HG03558 (cell line): ENCODE measurements around the gene XPO6.

Source experiments
- ATAC-seq: cut with Tn5 transposase; IDR thresholded peaks from one replicate; pipeline ENCODE4 v1.9.1; 2021; ENCODE audit warnings: moderate number of reproducible peaks; ENCODE audit not compliant: unreplicated experiment; ENCODE audit errors: extremely low read depth

The XPO6 gene

DNA sequence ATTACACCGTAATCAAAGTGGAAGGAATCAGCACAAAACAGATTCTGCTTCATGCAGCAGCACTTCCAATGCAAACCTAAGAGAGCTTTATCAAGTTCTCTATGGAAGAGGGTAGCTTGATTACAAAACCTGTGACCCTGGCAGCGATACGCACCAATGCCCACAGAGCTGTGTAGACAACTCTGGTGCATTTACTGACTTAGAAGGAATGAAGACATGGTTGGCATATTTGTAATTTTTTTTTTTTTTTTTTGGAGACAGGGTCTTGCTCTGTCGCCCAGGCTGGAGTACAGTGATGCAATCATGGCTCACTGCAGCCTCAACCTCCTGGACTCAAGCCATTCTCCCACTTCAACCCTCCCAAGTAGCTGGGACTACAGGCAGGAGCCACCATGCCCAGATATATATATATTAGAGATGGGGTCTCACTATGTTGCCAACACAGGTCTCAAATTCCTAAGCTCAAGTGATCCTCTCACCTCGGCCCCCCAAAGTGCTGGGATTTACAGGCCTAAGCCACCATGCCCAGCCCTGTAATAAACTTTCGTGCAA, 49.4 kb downstream of the XPO6 start:
- no peak for ATAC-seq

DNA sequence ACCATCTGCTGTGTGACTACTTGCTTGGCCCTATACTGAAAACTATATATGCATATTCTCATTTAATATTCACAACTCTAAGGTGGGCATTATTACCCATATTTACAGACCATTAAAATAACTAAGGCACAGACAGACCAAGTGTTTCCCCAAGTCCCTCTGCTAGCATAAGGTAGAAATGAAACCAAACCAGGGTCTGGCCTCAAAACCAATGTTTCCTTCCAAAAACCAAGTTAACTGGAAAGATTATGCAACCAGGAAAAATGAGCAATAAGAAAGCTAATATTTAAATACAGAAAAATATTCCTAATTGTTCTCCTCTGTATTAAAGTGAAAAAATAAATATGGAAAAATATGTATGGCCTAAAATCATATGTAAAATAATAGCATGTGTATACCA, 50.1 kb downstream of the XPO6 start:
- ATAC-seq: no peak

DNA sequence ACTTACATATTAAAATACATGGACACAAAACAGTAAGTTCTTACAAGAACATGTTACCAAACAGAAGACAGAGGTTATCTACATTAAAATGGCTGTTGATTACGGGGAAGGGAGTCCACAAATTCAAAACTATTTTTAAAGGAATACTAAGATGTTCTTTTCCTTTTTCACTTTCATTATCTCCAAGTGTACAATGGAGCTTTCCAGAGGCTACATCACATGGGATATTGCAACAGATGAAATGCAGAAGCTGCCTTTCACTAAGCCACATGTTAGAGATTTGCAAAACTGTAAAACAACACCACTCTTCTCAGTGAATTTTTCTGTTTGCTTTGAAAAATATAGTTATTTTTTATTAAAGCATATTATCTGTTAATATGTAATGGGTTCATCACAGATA, 53.6 kb downstream of the XPO6 start:
- ATAC-seq: no peak

DNA sequence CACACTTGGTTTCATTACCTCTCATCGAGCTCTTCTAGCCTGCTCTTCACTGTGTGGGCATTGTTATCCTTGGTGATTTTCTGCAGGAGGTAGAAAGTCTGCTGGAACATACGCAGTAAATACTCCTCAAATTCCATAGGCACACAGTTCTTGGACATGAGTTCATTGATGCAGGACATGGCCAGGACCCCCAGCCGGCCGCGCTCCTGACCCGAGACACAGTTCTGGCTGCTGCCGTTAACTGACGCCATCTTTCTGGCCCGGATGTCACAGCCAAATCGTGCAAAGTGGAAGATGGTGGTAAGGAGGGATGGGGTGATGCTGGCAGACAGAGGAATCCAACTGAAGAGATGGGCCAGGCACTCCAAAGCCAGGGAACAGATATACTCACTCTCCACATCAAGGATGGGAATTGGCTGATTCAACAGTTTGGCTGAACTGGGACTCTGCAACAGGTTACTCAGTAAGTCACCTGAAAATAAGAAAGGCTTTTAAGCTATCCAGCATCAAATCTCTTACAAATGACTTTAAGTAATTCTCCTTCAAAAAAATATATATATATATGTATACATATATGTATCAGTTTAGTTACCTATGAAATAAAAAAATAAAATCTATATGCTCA, 55.6 kb downstream of the XPO6 start:
- no peak for ATAC-seq

DNA sequence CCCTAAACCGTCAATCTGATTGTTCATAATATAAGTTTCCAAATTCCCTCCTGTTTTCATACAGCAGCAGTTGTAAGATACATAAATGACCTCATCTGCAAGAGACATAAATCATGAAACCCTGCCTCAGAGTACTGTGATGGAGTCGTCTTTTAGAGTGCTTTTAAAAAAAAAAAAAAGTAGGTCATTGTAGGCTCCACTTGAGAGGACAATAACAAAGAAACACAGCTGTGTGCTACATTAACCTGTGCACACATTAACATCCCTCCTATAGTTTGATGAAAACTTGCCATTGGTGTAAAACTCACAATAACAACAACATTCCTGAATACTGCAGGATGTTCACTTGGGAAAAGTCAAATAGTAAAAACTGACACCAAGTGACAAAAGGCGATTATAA, 56.5 kb downstream of the XPO6 start:
- ATAC-seq: no peak

DNA sequence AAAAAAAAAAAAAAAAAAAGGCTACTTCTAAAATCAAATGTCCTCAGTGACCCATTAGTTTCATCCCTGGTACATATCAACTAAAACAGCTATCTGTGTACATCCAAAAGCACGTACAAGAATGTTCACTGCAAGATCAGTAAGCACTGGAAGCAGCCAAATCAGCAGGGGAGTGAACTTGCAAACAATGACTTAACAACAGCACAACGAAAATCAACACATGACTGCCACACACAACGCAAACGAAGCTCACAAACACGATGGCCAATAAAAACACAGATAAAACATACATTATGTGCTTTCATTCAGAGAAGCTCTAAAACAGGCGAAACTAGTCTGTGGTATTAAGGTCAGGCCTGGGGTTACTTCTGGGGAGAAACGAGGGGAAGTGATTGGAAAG, 60.6 kb downstream of the XPO6 start:
- no peak for ATAC-seq

DNA sequence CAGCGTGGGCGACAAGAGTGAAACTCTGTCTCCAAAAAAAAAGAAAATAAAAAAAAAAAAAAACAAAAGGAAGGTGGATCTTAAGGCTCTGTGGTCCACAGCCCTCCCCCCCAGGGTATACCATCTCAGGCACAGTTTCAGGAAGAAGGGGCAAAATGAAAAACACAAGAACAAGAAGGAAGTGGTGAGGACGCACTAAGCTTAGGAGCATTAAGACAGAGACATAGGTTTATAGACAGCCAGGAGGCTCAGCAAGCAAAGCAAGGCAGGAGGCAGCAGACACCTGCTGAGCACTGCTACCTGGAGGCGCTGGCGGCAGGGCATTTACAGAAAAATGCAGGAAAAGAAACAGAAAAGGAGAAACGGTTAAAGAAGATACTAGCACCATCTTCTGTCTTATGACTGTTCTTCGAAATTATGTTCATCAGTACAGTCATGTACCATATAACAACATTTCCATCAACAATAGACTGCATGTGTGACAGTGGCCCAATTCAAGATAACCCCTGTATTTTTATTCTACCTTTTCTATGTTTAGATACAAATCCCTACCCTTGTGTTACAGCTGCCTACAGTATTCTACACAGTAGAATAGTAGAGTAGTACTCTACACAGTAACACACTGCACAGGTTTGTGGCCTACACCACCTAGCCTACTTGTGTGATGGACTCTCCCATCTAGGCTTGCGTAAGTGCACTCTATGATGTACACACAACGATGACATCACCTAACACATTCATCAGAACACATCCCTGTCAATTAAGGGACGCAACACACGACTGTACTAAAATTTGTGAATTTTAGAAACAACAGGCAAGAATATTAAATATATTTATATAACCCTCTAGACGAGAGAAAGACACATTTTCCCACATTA, 62.5 kb downstream of the XPO6 start:
- no peak for ATAC-seq

DNA sequence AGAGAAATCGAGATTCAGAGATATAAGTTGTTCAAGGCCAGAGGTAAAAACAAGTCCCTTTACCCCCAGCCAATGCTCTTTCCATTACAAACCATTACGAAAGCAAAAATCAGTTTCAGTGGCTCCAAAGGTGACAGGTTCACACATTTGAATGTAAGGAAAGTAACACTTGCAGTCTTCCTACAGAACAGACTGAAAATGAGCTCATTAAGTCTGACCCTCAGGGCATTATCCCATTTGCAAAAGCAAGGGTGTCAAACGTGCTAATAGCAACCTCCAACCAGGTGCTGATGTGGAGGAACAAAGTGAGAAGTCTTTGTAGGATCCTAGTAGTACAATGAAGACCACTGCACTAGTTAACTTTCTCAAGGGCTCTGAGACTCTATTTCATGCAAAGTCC, 65.2 kb downstream of the XPO6 start:
- no peak for ATAC-seq

DNA sequence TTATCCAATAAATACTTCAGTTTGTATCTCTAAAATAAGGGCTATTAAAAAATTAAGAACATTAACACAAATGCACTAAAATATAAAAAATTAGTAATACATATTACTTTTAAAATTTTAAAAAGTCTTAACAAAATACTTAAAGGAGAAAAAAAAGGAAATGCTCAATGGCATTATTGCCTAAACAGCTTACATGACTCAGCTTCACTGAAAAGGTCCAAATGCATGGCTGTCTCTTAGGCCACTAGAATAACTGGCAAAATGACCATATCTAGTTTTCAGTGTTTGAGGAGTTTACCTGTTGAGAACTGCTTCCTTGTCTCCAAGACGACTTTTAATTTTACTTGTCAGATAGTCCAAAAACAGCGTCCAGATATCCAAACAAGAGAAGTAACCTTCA, 66.0 kb downstream of the XPO6 start:
- ATAC-seq: no peak

DNA sequence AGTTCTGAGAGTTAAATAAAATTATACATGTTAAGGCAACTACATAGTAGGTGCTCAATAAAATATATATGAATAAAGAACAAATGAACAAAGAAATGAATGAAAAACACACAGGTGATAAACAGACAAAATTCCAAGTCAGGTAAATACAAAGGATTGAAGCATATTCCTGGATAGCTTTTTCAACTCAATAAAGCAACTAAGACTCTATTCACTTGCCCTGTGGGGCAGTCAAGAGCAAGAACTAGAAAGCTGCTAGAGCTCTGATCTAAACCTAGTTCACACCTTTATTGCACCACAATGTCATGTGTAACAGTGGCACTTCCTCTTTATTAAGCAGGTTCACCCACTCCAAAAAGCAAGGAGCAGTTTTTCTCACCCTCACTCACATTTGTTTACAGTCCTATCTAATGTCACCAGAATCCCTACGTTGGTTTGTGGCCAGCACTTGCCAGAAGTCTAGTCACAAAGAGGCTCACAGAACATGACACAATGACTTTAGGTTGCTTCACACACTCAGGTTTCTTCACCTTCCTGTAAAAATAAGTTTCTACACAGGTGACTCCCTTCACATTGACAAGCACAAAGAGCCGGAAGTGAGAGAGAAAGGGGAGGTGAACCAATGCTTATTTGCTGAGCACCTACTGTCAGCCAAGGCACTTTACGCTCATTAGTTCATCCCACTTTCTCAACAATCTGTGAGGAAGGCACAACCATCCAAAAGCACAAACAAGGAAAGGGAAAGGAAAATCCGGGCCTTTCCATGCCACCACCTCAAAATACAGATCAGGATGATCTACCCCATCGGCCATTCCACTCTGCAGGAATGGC, 70.8 kb downstream of the XPO6 start:
- ATAC-seq: no peak

DNA sequence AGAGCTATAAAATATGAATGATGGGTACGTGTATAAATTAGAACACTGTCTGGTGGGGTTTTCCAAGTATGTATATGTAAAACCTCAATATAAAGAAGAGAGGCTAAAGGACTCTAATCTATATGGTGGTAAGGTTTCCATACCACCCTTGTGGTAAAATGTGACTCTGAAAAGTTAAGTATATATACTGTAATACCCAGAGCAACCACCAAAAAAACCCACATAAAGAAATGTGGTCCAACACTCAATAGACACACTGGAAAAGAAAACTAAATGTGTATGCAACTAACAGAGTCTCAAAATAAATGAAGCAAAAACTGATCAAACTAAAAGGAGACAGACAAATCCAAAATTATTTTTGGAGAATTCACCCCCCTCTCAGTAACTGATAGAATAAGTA, 72.2 kb downstream of the XPO6 start:
- no peak for ATAC-seq

DNA sequence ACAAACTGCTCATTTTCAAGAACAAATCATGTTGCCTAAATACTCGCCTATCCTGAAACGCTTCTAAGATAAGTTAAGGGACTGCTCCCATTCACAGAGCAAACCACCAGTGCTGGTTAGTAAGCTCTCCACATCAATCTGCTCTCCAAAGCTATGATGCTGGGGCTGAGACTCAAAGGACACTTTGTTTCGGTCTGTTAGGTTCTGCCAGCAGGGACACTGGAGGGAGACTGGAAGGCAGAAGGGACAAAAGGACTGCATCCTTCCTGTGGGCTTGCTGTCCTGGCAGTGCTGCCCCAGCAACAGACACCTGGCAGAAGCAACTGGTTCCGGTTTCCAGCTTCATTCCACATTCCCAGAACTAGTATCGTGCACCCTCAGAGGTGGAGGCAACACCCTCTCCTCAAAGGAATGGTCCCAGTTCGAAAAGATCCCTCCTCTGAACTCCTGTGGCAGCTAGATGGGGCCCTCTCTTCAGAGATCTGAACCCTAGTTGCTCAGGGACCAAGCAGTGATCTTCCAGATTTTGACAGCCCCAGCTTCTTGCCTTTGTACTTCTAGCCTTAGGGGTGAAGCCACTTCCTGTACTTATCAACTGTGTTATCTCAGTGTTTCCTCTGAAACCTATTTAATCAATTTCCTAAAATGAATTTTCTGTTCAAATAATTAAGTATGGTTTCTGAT, 74.9 kb downstream of the XPO6 start:
- no peak for ATAC-seq

DNA sequence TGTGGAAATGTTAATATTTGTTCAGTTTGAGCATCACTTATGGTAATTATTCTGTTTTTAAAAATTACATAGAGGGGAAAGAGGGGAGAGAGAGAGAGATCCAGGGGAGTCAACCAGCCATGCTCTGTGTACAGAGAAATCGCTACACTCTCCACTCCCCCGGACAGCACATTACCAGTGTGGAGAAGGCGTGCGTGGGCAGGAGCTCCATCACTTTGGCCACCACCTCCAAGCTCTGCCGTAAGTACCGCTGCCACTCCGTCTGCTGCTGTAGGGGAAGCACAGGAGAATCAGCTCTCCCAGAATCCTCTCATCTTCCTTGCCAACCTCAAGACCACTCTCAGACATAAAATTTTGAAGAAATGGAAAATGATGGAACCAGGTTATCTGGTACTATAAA, 78.1 kb downstream of the XPO6 start:
- ATAC-seq: no peak

DNA sequence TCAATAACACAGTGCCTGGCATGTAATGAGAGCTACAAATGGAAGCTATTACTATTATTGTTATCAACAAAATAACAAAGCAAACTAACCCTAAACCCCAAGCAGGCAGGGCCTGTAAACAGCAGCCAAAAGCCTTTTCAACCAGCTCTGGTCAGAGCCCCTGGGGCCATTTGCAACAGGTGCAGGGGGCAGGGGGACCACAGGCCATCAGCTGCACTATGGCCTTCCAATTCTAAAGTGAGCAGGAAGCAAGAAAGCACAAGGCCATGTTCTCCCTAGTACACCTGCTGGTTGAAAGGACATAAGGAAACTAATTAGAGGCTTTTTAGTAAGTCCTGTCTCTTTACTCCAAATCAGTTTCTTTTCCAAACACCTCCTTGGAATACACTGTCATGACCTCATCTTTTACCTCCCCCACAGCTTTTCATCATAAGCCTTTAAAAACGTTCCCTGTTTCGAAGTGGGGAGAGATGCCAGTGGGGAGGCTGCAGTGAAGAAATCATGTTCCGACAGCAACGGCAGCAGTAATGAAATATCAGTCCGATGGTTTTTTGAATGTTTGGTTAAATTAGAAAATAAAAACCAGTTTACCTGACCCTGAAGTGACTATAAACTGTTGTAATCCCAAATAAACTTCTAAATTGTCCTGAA, 79.9 kb downstream of the XPO6 start:
- no peak for ATAC-seq

DNA sequence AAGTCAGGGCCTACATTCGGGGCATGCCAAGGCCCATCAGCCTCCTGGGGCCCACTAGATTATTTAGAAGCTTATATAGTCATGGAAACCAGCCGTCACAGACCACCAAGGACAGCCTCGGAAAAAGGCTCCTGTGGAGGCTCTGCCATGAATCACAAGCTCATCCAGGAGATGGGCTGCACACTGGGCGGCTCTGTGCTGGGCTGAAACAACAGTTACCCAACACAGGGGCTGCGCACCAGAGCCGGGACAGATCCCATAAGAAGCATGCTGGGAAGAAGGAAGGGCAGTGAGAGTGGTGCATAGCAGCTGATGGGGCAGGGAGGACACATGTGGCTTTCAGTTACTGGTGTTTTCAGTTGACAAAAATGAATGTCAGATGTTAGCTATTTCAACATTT, 80.6 kb downstream of the XPO6 start:
- ATAC-seq: no peak

DNA sequence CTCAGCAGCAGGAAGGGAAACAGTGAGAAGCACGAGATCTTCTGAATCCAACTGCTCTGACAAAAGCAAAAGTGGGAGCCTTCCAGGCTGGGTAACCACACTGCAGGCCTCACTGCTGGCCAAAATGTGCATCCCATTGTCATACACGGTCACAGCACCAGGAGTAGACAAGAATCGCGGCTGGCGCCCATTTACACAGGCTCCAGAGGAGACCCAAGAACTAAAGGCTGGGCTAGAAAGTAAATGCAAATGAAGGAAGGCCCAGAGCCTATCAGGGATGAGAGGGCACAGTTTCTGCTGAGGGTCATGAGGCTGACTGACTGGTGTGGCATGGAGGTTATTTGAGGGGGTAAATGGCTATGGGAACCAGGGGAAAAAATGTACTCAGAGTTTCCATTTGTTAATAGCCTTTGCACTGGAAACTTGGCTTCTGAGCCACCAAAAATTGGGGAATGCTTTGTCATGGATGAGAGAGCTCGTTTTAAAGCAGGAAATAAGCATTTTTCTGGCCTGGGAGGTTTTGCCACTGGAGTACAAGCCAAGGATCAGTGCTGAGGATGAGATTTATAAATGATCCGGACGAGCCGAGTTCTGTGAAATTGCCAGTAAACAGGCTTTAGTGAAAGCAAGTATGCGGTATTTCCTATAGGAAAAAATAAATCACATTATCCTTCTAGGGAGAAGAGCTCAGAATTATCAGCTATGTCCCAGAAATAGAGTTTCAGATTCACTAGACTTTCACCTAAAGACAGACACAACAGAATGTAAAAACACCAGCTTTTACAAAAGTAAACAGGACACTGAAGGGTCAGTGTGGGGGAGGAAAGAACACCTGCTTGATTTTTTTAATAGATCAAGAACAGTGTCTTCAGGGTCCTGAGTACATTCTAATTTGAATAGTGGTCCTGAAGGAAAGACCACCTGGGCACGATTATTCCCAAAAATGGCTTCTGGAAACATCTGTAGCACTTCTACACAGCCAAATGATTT, 81.4 kb downstream of the XPO6 start:
- no peak for ATAC-seq

DNA sequence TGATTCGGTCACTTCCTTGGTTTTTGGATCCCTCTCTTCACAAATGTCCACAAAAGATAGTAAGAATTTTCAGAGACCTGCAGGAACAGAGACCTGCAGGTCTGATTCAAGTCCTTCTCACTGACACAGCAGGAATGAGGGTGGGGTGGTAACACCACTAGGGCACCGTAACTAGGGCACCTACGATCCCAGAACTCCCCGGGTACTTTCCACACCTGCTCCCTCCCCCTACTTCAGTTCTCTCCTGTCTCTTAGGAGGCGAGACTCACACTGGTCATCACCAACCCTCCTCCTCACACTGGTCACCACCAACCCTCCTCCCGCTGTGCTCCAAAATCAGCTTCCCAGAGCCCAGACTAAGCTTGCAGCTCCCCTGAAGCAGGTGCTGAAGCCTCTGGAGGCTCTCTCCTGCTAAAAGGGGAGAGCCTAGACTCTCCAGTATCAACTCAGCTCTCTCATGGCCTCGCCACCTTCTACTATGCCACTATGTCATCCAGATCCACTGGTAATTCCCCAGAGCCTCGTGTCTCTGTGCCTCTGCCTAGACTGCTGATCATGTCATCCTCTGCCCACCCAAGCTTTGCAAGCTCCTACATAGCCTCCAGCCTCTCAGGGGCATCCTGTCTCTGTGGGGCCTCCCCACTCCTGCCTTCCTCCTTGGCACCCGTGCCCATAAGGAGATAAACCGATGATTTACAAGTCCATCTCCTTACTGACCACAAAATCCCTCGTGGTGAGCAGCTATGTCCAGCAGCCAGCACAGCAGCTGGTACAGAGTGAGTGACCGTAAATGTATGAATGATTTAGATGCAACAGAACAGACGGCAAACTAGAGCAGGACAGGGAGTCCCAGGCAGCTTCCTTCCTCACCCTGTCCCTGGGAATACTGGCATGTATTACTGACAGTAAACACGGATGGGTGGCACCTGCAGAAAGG, 84.8 kb downstream of the XPO6 start:
- no peak for ATAC-seq

DNA sequence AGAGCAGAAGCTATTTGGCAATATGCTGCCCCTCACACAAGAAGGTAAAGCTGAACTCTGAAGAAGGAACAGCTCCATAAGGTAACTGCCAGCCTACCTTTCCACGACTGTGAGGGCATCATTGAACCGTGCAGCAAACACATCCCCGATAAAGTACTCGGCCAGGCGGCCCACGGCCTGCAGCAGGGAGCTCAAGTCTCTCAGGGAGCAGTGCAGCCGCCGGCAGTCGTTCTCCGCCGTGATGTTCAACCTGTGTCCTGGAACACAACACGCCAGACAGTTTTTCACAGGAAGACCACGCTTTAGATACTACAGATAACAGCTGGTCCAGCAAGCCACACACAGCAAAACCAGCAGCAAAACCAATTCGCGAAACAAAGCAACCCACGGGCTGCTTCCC, 86.2 kb downstream of the XPO6 start:
- ATAC-seq: no peak
